Spleen (tissue), 11 donors: ENCODE results near the gene SCN9A. TPM values are rescaled to one million over a fixed set of nuclear protein-coding genes. Genes with fewer than 3 reads are reported as not detected.

Source experiments
- DNase-seq: peaks from one replicate; pipeline ENCODE4 v3.0.0-alpha.2; 2020
- H3K27ac ChIP-seq, 8 donors: fragments of 200-600 bp; sonication (generic) in 7 of 8; 1 replicate in 4 of 8; 2 replicates in 4 of 8; pipeline versions ENCODE4 v1.5.0 to v1.8.0; 2016 to 2021; ENCODE audit warnings: inconsistent platforms in 4 of 8, mild to moderate bottlenecking in 4 of 8, moderate library complexity in 1 of 8
- H3K27me3 ChIP-seq, 7 donors: fragments of 200-600 bp; sonication (generic) in 6 of 7; replicated peaks in 1 of 7; 1 replicate in 4 of 7; 2 replicates in 3 of 7; pipeline versions ENCODE4 v1.5.0 to v1.8.0; 2016 to 2021; ENCODE audit warnings: inconsistent platforms in 3 of 7, mild to moderate bottlenecking in 1 of 7
- H3K36me3 ChIP-seq, 6 donors: fragments of 200-600 bp; sonication (generic) in 5 of 6; 1 replicate in 4 of 6; 2 replicates in 2 of 6; pipeline versions ENCODE4 v1.5.0 to v1.8.0; 2016 to 2021; ENCODE audit warnings: inconsistent platforms in 2 of 6
- H3K4me1 ChIP-seq, 6 donors: fragments of 200-600 bp; sonication (generic) in 5 of 6; 1 replicate in 3 of 6; 2 replicates in 3 of 6; pipeline versions ENCODE4 v1.5.0 to v1.8.0; 2016 to 2021; ENCODE audit warnings: inconsistent platforms in 3 of 6
- H3K4me3 ChIP-seq, 8 donors: fragments of 200-600 bp; sonication (generic) in 7 of 8; 1 replicate in 4 of 8; 2 replicates in 4 of 8; pipeline versions ENCODE4 v1.5.0 to v1.8.0; 2016 to 2021; ENCODE audit warnings: inconsistent platforms in 4 of 8, mild to moderate bottlenecking in 4 of 8, moderate library complexity in 2 of 8
- H3K9me3 ChIP-seq, 8 donors: fragments of 200-600 bp; sonication (generic) in 7 of 8; 1 replicate in 4 of 8; 2 replicates in 4 of 8; pipeline versions ENCODE4 v1.5.0 to v1.8.0; 2016 to 2021; ENCODE audit warnings: inconsistent platforms in 4 of 8
- CTCF ChIP-seq, 11 experiments: fragments of 200-600 bp in 7 of 11; fragments of 450-650 bp in 4 of 11; sonication (generic) in 4 of 11; IDR thresholded peaks in 8 of 11; conservative IDR thresholded peaks in 3 of 11; 1 replicate in 7 of 11; 2 replicates in 4 of 11; pipeline versions ENCODE4 v1.4.0 to v1.8.0; 2016 to 2021; ENCODE audit warnings: antibody characterized with exemption in 11 of 11, inconsistent platforms in 4 of 11, mild to moderate bottlenecking in 1 of 11
- POLR2A ChIP-seq, 3 donors: fragments of 450-650 bp; IDR thresholded peaks; one replicate each; pipeline ENCODE4 v1.5.1; 2017; ENCODE audit warnings: antibody characterized with exemption in 3 of 3, mild to moderate bottlenecking in 1 of 3
- POLR2AphosphoS5 ChIP-seq, 3 donors: sonication (generic); formaldehyde crosslinking; IDR thresholded peaks; one replicate each; pipeline ENCODE4 v1.5.1; 2017; ENCODE audit warnings: antibody characterized with exemption in 3 of 3
- WGBS, 5 donors: extraction: QIAGEN DNeasy Blood & Tissue Kit in 3 of 5; methylation state at CpG; one replicate each; pipeline versions ENCODE4 v1.1.5 to v1.1.7; 2013 to 2018; 5-methylcytosine and 5-hydroxymethylcytosine counted together
- intact Hi-C: fragments of 100-400 bp; cut with DNase I; formaldehyde crosslinking; loops from one replicate; pipeline ENCODE4 v1.15.0; 2023; ENCODE audit warnings: low total_unique reads
- polyA plus RNA-seq, 3 donors: library from polyadenylated mRNA; stranded (reverse); fragments of 200-250 nt; gene quantifications; one replicate each; pipeline ENCODE4 v1.2.1, GENCODE V29; 2013
- total RNA-seq, 7 donors: library from RNA; depleted of rRNA in 3 of 7; stranded (reverse); fragments of >200 nt in 3 of 7; fragmentation: NEBNext Ultra II Directional in 4 of 7; extraction: Animal tissue kit (Norgen Biotek cat#: 25700) in 4 of 7; gene quantifications; one replicate each; pipeline versions ENCODE4 v1.1.0 to v1.2.1, GENCODE V29; 2016 to 2021
- donor health status: healthy with polysubstance abuse.
- donor health status: DM: no; HTN: no; CAD: no; lungs with moderate emphysema.
- donor health status: DM: no; HTN: no; CAD: no.
- donor health status: Bipolar disorder and iron deficiency.
- donor health status: healthy.
- donor health status: DM: no; HTN: no; CAD: no.
- donor health status: DM: yes; HTN: yes; CAD: no.

Gene SCN9A
- total and polyA plus RNA-seq, 10 donors = 0.76 to 27.9 (median 17.3) TPM

- H3K27ac ChIP-seq = no peak overlapping the region
- H3K4me1 ChIP-seq = no peaks in the 10 kb centered on the region
- intact Hi-C loops = no loop called here
- H3K9me3 ChIP-seq = no peaks in the 10 kb centered on the region
- no peak overlapping the region for H3K4me3 ChIP-seq
- TF ChIP-seq POLR2A (IDR thresholded peaks at IDR 0.05) (no peak), CTCF (IDR thresholded peaks at IDR 0.05 in 8 of 11, conservative IDR thresholded peaks at IDR 0.05 in 3 of 11) (no peak)
- WGBS, 5 donors = 68 to 83% (median 81%) methylated on average over 2 of the region's 2 CpGs
- H3K36me3 ChIP-seq = no peaks in the 10 kb centered on the region
- no peak for DNase-seq
- H3K27me3 ChIP-seq = no peaks in the 10 kb centered on the region
These were observed 217.2 kb downstream of the SCN9A start for GRCh38 chr2:166158546-166158945.

GRCh38 chr2:166157578-166157977 is 218.2 kb downstream of the SCN9A start:
- intact Hi-C loops = no loop called here

GRCh38 chr2:166156985-166157490 is 218.7 kb downstream of the SCN9A start:
- TF ChIP-seq POLR2A (IDR thresholded peaks at IDR 0.05) = no peak
- no peak for TF ChIP-seq POLR2AphosphoS5 (IDR thresholded peaks at IDR 0.05)
- no peak for TF ChIP-seq CTCF (IDR thresholded peaks at IDR 0.05 in 8 of 11, conservative IDR thresholded peaks at IDR 0.05 in 3 of 11)
- H3K9me3 ChIP-seq = no peaks in the 10 kb centered on the region
- intact Hi-C loops = no loop called here

More at GRCh38 chr2:166157578-166157977, 218.2 kb downstream of the SCN9A start:
- WGBS, 5 donors = 55 to 69% (median 62%) methylated on average over 2 of the region's 2 CpGs
- Histone ChIP-seq H3K36me3 (no peaks in the 10 kb centered on the region), H3K27ac (no peak overlapping the region), H3K4me1 (no peaks in the 10 kb centered on the region), H3K9me3 (no peaks in the 10 kb centered on the region), H3K4me3 (no peak overlapping the region), H3K27me3 (no peaks in the 10 kb centered on the region)
- DNase-seq = no peak
- TF ChIP-seq CTCF (IDR thresholded peaks at IDR 0.05 in 8 of 11, conservative IDR thresholded peaks at IDR 0.05 in 3 of 11) = no peak
- TF ChIP-seq POLR2A (IDR thresholded peaks at IDR 0.05) = no peak

GRCh38 chr2:166155589-166155988 is 220.2 kb downstream of the SCN9A start:
- DNase-seq = no peak
- Histone ChIP-seq H3K27ac (no peak overlapping the region), H3K36me3 (no peaks in the 10 kb centered on the region), H3K9me3 (no peaks in the 10 kb centered on the region), H3K4me1 (no peaks in the 10 kb centered on the region), H3K4me3 (no peak overlapping the region), H3K27me3 (no peaks in the 10 kb centered on the region)
- intact Hi-C loops = no loop called here
- TF ChIP-seq POLR2AphosphoS5 (IDR thresholded peaks at IDR 0.05) = no peak
- no peak for TF ChIP-seq POLR2A (IDR thresholded peaks at IDR 0.05)
- TF ChIP-seq CTCF (IDR thresholded peaks at IDR 0.05 in 8 of 11, conservative IDR thresholded peaks at IDR 0.05 in 3 of 11) = no peak
- WGBS, 5 donors = 65 to 81% (median 73%) methylated on average over 2 of the region's 2 CpGs

More at GRCh38 chr2:166156985-166157490, 218.7 kb downstream of the SCN9A start:
- WGBS, 5 donors = 88 to 95% (median 91%) methylated on average over 3 of the region's 3 CpGs
- Histone ChIP-seq H3K4me1 (no peaks in the 10 kb centered on the region), H3K27ac (no peak overlapping the region), H3K27me3 (no peaks in the 10 kb centered on the region), H3K4me3 (no peak overlapping the region), H3K36me3 (no peaks in the 10 kb centered on the region)
- DNase-seq = no peak
